CD8-positive, alpha-beta memory T cell (primary cell): Measurements from ENCODE around the gene CCN6. TPM values are rescaled to one million over a fixed set of nuclear protein-coding genes. Genes with fewer than 3 reads are reported as not detected.

Source experiments
- CTCF ChIA-PET: fragments of 350-600 bp; sonication (Branson Sonifier 250); formaldehyde crosslinking; loops from one replicate; lab custom pipeline; 2021; ENCODE audit warnings: antibody characterized with exemption; lab: Charles Lee
- POLR2A ChIA-PET: fragments of 350-600 bp; sonication (Branson Sonifier 250); formaldehyde crosslinking; loops from one replicate; lab custom pipeline; 2021; ENCODE audit warnings: antibody characterized with exemption; lab: Charles Lee
- DNase-seq, 5 donors: peaks; one replicate each; pipeline versions ENCODE4 v3.0.0 to v3.0.0-alpha.2; 2020 to 2022; ENCODE audit warnings: mixed read lengths in 1 of 5
- H3K27ac ChIP-seq: one replicate; pipeline ENCODE4 v1.7.0; 2013; ENCODE audit warnings: low read depth, mild to moderate bottlenecking, low read length, moderate library complexity
- H3K27me3 ChIP-seq: 2 replicates; pipeline ENCODE4 v1.7.0; 2013; ENCODE audit warnings: low read length, mild to moderate bottlenecking; ENCODE audit not compliant: insufficient read depth, poor library complexity, severe bottlenecking
- H3K36me3 ChIP-seq: 2 replicates; pipeline ENCODE4 v1.7.0; 2013; ENCODE audit warnings: mild to moderate bottlenecking, low read length, moderate library complexity; ENCODE audit not compliant: insufficient read depth
- H3K4me1 ChIP-seq: 2 replicates; pipeline ENCODE4 v1.7.0; 2013; ENCODE audit warnings: mild to moderate bottlenecking, low read length, moderate library complexity; ENCODE audit not compliant: insufficient read depth
- H3K4me3 ChIP-seq: 2 replicates; pipeline ENCODE4 v1.7.0; 2013; ENCODE audit warnings: mild to moderate bottlenecking, low read length
- H3K9me3 ChIP-seq: 2 replicates; pipeline ENCODE4 v1.7.0; 2013; ENCODE audit warnings: mild to moderate bottlenecking, low read length
- H3K27ac Mint-ChIP-seq, 8 donors: one replicate each; pipeline ENCODE4 v1.8.0; 2020 to 2021; ENCODE audit warnings: mixed read lengths in 8 of 8, mild to moderate bottlenecking in 6 of 8, inconsistent platforms in 3 of 8, moderate library complexity in 3 of 8
- H3K27me3 Mint-ChIP-seq, 2 donors: one replicate each; pipeline ENCODE4 v1.8.0; 2020 to 2021; ENCODE audit warnings: mixed read lengths in 2 of 2, mild to moderate bottlenecking in 1 of 2, moderate library complexity in 1 of 2
- H3K36me3 Mint-ChIP-seq, 3 donors: one replicate each; pipeline ENCODE4 v1.8.0; 2020 to 2021; ENCODE audit warnings: mixed read lengths in 3 of 3, inconsistent platforms in 1 of 3, mild to moderate bottlenecking in 1 of 3
- H3K4me1 Mint-ChIP-seq, 3 donors: one replicate each; pipeline ENCODE4 v1.8.0; 2020 to 2021; ENCODE audit warnings: mixed read lengths in 3 of 3, inconsistent platforms in 1 of 3, mild to moderate bottlenecking in 1 of 3
- H3K4me3 Mint-ChIP-seq, 7 donors: one replicate each; pipeline ENCODE4 v1.8.0; 2020 to 2021; ENCODE audit warnings: mixed read lengths in 7 of 7, mild to moderate bottlenecking in 6 of 7, moderate library complexity in 4 of 7, inconsistent platforms in 2 of 7
- H3K9me3 Mint-ChIP-seq, 5 donors: one replicate each; pipeline ENCODE4 v1.8.0; 2020 to 2022; ENCODE audit warnings: mixed read lengths in 5 of 5, mild to moderate bottlenecking in 3 of 5, moderate library complexity in 2 of 5, inconsistent platforms in 1 of 5
- polyA plus RNA-seq: library from polyadenylated mRNA; unstranded; fragments of 300-500 nt; fragmentation: Illumina TruSeq; gene quantifications from one replicate; pipeline ENCODE4 v1.2.3, GENCODE V29; 2021
- total RNA-seq, 2 experiments: library from RNA; stranded (reverse); gene quantifications; one replicate each; pipeline ENCODE4 v1.2.3, GENCODE V29; 2021

Gene CCN6
- total and polyA plus RNA-seq, 3 experiments from 2014 or later, result 0.15 TPM; not detected in 2

- H3K4me1 Mint-ChIP-seq, result peaks cover 6 to 15% (median 11%) of the 10 kb centered on the region in 3 donors
- no peaks in the 10 kb centered on the region for H3K9me3 Mint-ChIP-seq
- H3K27ac Mint-ChIP-seq, result no peak overlapping the region
- no peaks in the 10 kb centered on the region for H3K9me3 ChIP-seq
- ChIA-PET POLR2A (no interaction called here), CTCF (interaction anchor here (1.0 to 5.8 kb wide), 3 partner anchors 9 to 28 kb away, joined by 3 to 53 read pairs (median 3); no protein-coding TSS in a partner anchor)
- H3K4me3 Mint-ChIP-seq, result no peak overlapping the region
- no peaks in the 10 kb centered on the region for H3K36me3 ChIP-seq
- H3K27me3 ChIP-seq, result no peaks in the 10 kb centered on the region
- no peak overlapping the region for H3K27ac ChIP-seq
- peaks cover 5% of the 10 kb centered on the region for H3K4me1 ChIP-seq
- H3K4me3 ChIP-seq, result no peak overlapping the region
- no peaks in the 10 kb centered on the region for H3K36me3 Mint-ChIP-seq
- DNase-seq, result no peak
- peaks cover 0 to 6% of the 10 kb centered on the region in 2 donors for H3K27me3 Mint-ChIP-seq
Measured at GRCh38 chr6:112014483-112014882, 39.4 kb upstream of the CCN6 start.

GRCh38 chr6:112015725-112016124, 38.2 kb upstream of the CCN6 start:
- H3K9me3 ChIP-seq, result no peaks in the 10 kb centered on the region
- no peak overlapping the region for H3K4me3 Mint-ChIP-seq
- H3K27me3 ChIP-seq, result no peaks in the 10 kb centered on the region
- no peak for DNase-seq
- no peaks in the 10 kb centered on the region for H3K9me3 Mint-ChIP-seq
- H3K36me3 Mint-ChIP-seq, result no peaks in the 10 kb centered on the region
- H3K27ac Mint-ChIP-seq, result peak overlapping the region in 1 of 8 donors; percentile 36
- ChIA-PET POLR2A (interaction anchor here (0.9 kb wide), 1 partner anchor 12 kb away, joined by 3 read pairs; no protein-coding TSS in a partner anchor), CTCF (interaction anchor here (1.3 to 5.8 kb wide), 2 partner anchors 13 to 27 kb away, joined by 3 to 53 read pairs; no protein-coding TSS in a partner anchor)
- no peak overlapping the region for H3K4me3 ChIP-seq
- H3K36me3 ChIP-seq, result no peaks in the 10 kb centered on the region
- H3K27ac ChIP-seq, result no peak overlapping the region
- peaks cover under 1% of the 10 kb centered on the region for H3K4me1 ChIP-seq
- H3K27me3 Mint-ChIP-seq, result peaks cover 0 to 6% of the 10 kb centered on the region in 2 donors
- peaks cover 6 to 15% (median 7%) of the 10 kb centered on the region in 3 donors for H3K4me1 Mint-ChIP-seq

DNA sequence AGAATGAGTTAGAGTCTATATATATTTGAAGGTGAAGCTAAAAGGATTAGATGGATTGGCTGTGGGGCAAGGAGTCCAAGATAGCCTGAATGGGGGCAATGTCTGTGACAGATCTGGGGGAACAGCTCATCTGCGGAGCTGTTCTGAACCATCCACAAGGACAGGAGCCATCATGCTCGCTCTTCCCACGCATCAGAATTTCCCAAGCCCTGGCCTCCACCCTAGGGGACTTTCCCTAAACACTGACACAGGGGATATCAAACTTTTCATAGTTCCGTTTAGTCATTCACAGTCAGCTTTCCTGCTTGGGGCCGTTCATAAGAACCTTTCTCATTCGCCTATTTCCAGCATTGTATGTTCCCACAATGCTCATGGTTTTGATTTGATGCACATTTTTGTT, 37.6 kb upstream of the CCN6 start:
- Histone ChIP-seq H3K4me3 (no peak overlapping the region), H3K4me1 (no peaks in the 10 kb centered on the region), H3K36me3 (no peaks in the 10 kb centered on the region), H3K27me3 (no peaks in the 10 kb centered on the region), H3K27ac (no peak overlapping the region), H3K9me3 (no peaks in the 10 kb centered on the region)
- Mint-ChIP-seq H3K27me3 (peaks cover 0 to 6% of the 10 kb centered on the region in 2 donors), H3K4me1 (peaks cover 6 to 15% (median 7%) of the 10 kb centered on the region in 3 donors), H3K36me3 (no peaks in the 10 kb centered on the region), H3K4me3 (no peak overlapping the region), H3K9me3 (no peaks in the 10 kb centered on the region), H3K27ac (peak overlapping the region in 1 of 8 donors; percentile 9)
- ChIA-PET CTCF (interaction anchor here (1.2 to 5.8 kb wide), 4 partner anchors 12 to 757 kb away, joined by 3 to 53 read pairs (median 4); a partner anchor contains a TSS), POLR2A (no interaction called here)
- no peak for DNase-seq

- POLR2A ChIA-PET, result interaction anchor here (1.0 kb wide), 1 partner anchor 11 kb away, joined by 4 read pairs; no protein-coding TSS in a partner anchor
- Histone ChIP-seq H3K36me3 (no peaks in the 10 kb centered on the region), H3K27me3 (no peaks in the 10 kb centered on the region), H3K4me1 (no peaks in the 10 kb centered on the region), H3K27ac (no peak overlapping the region), H3K9me3 (no peaks in the 10 kb centered on the region), H3K4me3 (no peak overlapping the region)
- Mint-ChIP-seq H3K36me3 (no peaks in the 10 kb centered on the region), H3K4me3 (no peak overlapping the region), H3K9me3 (no peaks in the 10 kb centered on the region), H3K27me3 (peaks cover 0 to 6% of the 10 kb centered on the region in 2 donors), H3K4me1 (peaks cover 9 to 20% (median 11%) of the 10 kb centered on the region in 3 donors), H3K27ac (no peak overlapping the region)
- DNase-seq, result no peak
- CTCF ChIA-PET, result interaction anchor here (1.2 to 5.8 kb wide), 7 partner anchors 11 to 758 kb away, joined by 3 to 53 read pairs (median 5); a partner anchor contains a TSS
Measured at GRCh38 chr6:112017169-112017568, 36.7 kb upstream of the CCN6 start.

DNA sequence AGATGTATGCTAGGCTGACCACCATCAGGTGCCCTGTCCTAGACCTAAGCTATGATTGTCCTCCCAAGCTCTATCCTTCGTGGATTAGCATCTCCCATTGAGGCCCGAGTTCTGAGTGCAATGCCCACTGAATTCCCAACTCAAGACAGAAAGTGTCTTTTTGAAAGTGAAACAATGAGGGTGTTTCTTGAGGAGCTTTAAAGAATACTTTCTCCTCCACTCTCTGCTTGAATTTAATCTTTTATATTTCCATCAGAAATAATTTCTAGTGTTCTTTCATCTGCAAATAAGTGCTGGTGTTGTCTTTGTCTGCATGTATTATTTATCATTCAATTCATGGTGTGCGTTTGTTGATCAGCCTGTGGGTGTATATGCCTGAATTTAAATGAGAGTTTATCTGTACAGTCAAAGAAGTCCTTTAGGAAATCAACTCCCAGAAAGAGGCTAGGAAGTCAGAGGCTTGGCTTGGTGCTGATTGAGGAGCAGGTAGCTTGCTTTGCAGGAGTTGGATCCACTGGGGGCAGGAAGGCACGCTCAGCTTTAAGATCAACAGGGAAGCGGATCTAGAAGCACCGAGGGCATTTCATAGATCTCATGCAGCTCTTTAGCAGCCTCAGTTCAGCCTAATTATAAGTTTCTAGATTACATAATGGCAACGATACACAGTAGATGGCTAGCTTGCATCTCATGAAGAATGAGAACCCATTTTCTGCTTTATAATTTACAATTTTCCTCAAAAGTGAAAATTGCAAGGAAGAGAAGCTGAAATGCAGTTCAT, 36.0 kb upstream of the CCN6 start:
- peaks cover 0 to 6% of the 10 kb centered on the region in 2 donors for H3K27me3 Mint-ChIP-seq
- H3K4me3 Mint-ChIP-seq, result peak overlapping the region in 1 of 7 donors; percentile 44
- H3K27me3 ChIP-seq, result no peaks in the 10 kb centered on the region
- POLR2A ChIA-PET, result interaction anchor here (1.0 kb wide), 1 partner anchor 10 kb away, joined by 4 read pairs; no protein-coding TSS in a partner anchor
- H3K4me3 ChIP-seq, result no peak overlapping the region
- DNase-seq, result no peak
- no peak overlapping the region for H3K27ac ChIP-seq
- H3K36me3 Mint-ChIP-seq, result peaks cover 0 to under 1% (median 0%) of the 10 kb centered on the region in 3 donors
- no peaks in the 10 kb centered on the region for H3K9me3 ChIP-seq
- H3K36me3 ChIP-seq, result no peaks in the 10 kb centered on the region
- H3K4me1 Mint-ChIP-seq, result peaks cover 9 to 28% (median 14%) of the 10 kb centered on the region in 3 donors
- no peaks in the 10 kb centered on the region for H3K9me3 Mint-ChIP-seq
- H3K4me1 ChIP-seq, result no peaks in the 10 kb centered on the region
- CTCF ChIA-PET, result interaction anchor here (1.1 to 5.8 kb wide), 6 partner anchors 10 to 308 kb away, joined by 3 to 53 read pairs (median 6); no protein-coding TSS in a partner anchor
- peak overlapping the region in 1 of 8 donors; percentile 55 for H3K27ac Mint-ChIP-seq

- ChIA-PET CTCF (interaction anchor here (1.1 to 5.8 kb wide), 5 partner anchors 9 to 309 kb away, joined by 5 to 53 read pairs (median 9); no protein-coding TSS in a partner anchor), POLR2A (no interaction called here)
- H3K4me1 ChIP-seq, result no peaks in the 10 kb centered on the region
- DNase-seq, result no peak
- Mint-ChIP-seq H3K9me3 (peaks cover 0 to 4% (median 3%) of the 10 kb centered on the region in 5 donors), H3K27ac (no peak overlapping the region), H3K36me3 (peaks cover 0 to 4% (median 2%) of the 10 kb centered on the region in 3 donors), H3K4me1 (peaks cover 9 to 30% (median 14%) of the 10 kb centered on the region in 3 donors), H3K4me3 (no peak overlapping the region), H3K27me3 (peaks cover 0 to 6% of the 10 kb centered on the region in 2 donors)
- H3K27me3 ChIP-seq, result no peaks in the 10 kb centered on the region
- no peak overlapping the region for H3K4me3 ChIP-seq
- H3K27ac ChIP-seq, result no peak overlapping the region
- H3K9me3 ChIP-seq, result no peaks in the 10 kb centered on the region
- H3K36me3 ChIP-seq, result no peaks in the 10 kb centered on the region
Measured at GRCh38 chr6:112018619-112019416, 35.1 kb upstream of the CCN6 start.

DNA sequence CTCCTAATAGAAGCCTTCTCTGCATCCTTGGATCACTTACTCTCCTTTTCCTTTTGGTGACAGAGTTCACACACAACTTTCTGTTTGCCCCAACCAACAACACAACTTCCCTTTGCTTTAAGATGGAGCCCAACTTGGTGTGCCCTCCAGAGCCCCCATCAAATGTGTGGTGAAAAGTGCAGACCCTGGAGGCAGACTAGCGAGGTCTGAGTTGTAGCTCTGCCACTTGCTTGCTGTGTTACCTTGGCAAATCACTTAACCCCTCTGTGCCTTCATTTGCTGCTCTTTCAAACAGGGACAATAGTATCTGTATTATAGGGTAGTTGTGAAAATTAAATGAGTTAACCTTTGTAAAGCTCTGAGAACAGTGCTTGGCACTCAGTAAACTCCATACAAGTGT, 34.3 kb upstream of the CCN6 start:
- no peak overlapping the region for H3K4me3 Mint-ChIP-seq
- Histone ChIP-seq H3K4me3 (no peak overlapping the region), H3K27me3 (no peaks in the 10 kb centered on the region), H3K4me1 (no peaks in the 10 kb centered on the region), H3K36me3 (no peaks in the 10 kb centered on the region), H3K9me3 (no peaks in the 10 kb centered on the region), H3K27ac (no peak overlapping the region)
- H3K36me3 Mint-ChIP-seq, result peaks cover 0 to 10% (median 6%) of the 10 kb centered on the region in 3 donors
- CTCF ChIA-PET, result interaction anchor here (1.4 to 5.8 kb wide), 5 partner anchors 9 to 23 kb away, joined by 4 to 53 read pairs (median 13); no protein-coding TSS in a partner anchor
- H3K4me1 Mint-ChIP-seq, result peaks cover 9 to 30% (median 14%) of the 10 kb centered on the region in 3 donors
- H3K9me3 Mint-ChIP-seq, result peaks cover 3 to 12% (median 9%) of the 10 kb centered on the region in 5 donors
- POLR2A ChIA-PET, result no interaction called here
- peaks cover 0 to 3% of the 10 kb centered on the region in 2 donors for H3K27me3 Mint-ChIP-seq
- peak overlapping the region in 1 of 8 donors; percentile 27 for H3K27ac Mint-ChIP-seq
- DNase-seq, result no peak
